KMS-11 (cell line): ENCODE measurements around the gene CDK5RAP1.

Source experiments
- H2AFZ ChIP-seq: fragments of 200-600 bp; sonication (generic); 2 replicates; pipeline ENCODE4 v1.6.1; 2016; ENCODE audit warnings: antibody characterized with exemption, mixed run types, low read depth
- H3K27ac ChIP-seq: fragments of 200-600 bp; sonication (generic); 2 replicates; pipeline ENCODE4 v1.6.1; 2016; ENCODE audit warnings: mild to moderate bottlenecking, mixed run types
- H3K27me3 ChIP-seq: fragments of 200-600 bp; sonication (generic); 2 replicates; pipeline ENCODE4 v1.6.1; 2017; ENCODE audit warnings: mild to moderate bottlenecking, low read depth, mixed run types, moderate library complexity; ENCODE audit not compliant: insufficient read depth
- H3K36me3 ChIP-seq: fragments of 200-600 bp; sonication (generic); 2 replicates; pipeline ENCODE4 v1.6.1; 2017; ENCODE audit warnings: mild to moderate bottlenecking, mixed run types; ENCODE audit not compliant: insufficient read depth
- H3K4me1 ChIP-seq: fragments of 200-600 bp; sonication (generic); 2 replicates; pipeline ENCODE4 v1.6.1; 2016; ENCODE audit warnings: mild to moderate bottlenecking, low read depth, mixed run types; ENCODE audit not compliant: poor library complexity, severe bottlenecking
- H3K4me2 ChIP-seq: fragments of 200-600 bp; sonication (generic); 2 replicates; pipeline ENCODE4 v1.7.0; 2016; ENCODE audit warnings: mild to moderate bottlenecking, mixed run types
- H3K4me3 ChIP-seq: fragments of 200-600 bp; sonication (generic); IDR thresholded peaks from 2 replicates; pipeline ENCODE4 v1.6.1; 2017; ENCODE audit warnings: low read depth, low read length, mixed read lengths; ENCODE audit not compliant: insufficient read depth
- H3K79me2 ChIP-seq: fragments of 200-600 bp; sonication (generic); 2 replicates; pipeline ENCODE4 v1.6.1; 2016; ENCODE audit warnings: low read depth, mixed run types; ENCODE audit not compliant: insufficient read depth
- H3K9ac ChIP-seq: fragments of 200-600 bp; sonication (generic); 2 replicates; pipeline ENCODE4 v1.6.1; 2016; ENCODE audit warnings: mild to moderate bottlenecking, mixed run types
- H4K20me1 ChIP-seq: fragments of 200-600 bp; sonication (generic); 2 replicates; pipeline ENCODE4 v1.6.1; 2016; ENCODE audit warnings: mild to moderate bottlenecking, mixed run types; ENCODE audit not compliant: insufficient read depth
- CTCF ChIP-seq: fragments of 200-600 bp; sonication (generic); conservative IDR thresholded peaks from 2 replicates; pipeline ENCODE4 v1.6.1; 2017; ENCODE audit warnings: low read depth, mild to moderate bottlenecking, antibody characterized with exemption, low read length, moderate library complexity, mixed read lengths

The CDK5RAP1 gene

DNA sequence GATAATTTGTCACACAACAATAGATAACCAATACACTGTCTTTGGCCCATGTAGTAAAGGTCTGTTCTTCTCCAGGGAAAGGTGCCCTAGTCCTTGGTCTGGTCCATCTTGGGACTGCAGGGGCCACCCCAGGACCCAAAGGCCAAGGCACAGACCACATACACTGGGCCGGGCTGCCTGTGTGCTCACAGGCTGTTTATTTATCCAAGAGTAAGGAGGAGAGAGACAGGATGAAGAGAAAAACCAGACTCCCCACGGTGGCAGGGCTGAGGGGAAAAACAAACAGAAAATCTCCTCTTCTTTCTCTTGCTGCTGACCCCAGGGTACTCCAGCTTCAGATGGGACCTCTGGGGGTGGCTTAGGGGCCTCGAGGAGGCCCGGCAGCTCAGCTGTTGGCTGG lies 6.5 kb upstream of the CDK5RAP1 start:
- Histone ChIP-seq H3K9ac (no peak overlapping the region), H3K4me2 (no peak overlapping the region), H3K4me1 (no peaks in the 10 kb centered on the region), H3K4me3 (no peak overlapping the region), H4K20me1 (no peaks in the 10 kb centered on the region), H3K79me2 (no peaks in the 10 kb centered on the region), H3K36me3 (no peaks in the 10 kb centered on the region), H2AFZ (no peak overlapping the region), H3K27me3 (no peaks in the 10 kb centered on the region), H3K27ac (no peak overlapping the region)
- no peak for TF ChIP-seq CTCF

GRCh38 chr20:33407251-33407650 lies 5.9 kb upstream of the CDK5RAP1 start:
- no peak for TF ChIP-seq CTCF
- Histone ChIP-seq H2AFZ (no peak overlapping the region), H3K4me1 (peaks cover 1% of the 10 kb centered on the region), H3K79me2 (0 out of 2 replicates have a peak, but pooled peaks cover under 1% of the 10 kb centered on the region), H3K4me2 (no peak overlapping the region), H3K4me3 (no peak overlapping the region), H3K27ac (no peak overlapping the region), H3K27me3 (no peaks in the 10 kb centered on the region), H3K9ac (no peak overlapping the region), H4K20me1 (no peaks in the 10 kb centered on the region), H3K36me3 (no peaks in the 10 kb centered on the region)

DNA sequence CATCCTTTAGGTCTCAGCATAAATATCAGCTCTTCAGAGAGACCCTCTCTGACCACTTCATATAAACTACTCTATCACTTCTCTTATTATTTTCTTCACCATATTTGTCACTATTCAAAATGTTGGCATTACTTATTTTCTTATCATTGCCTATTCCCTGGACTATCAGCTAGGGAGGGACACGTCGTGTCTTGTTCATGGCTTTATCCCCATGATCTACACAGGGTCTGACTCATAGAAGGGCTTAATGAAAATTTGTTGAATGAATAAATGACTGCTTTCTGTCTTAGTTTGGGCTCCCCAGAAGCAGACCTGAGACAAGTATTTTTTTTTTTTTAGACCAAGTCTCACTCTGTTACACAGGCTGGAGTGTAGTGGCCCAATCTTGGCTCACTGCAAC lies 3.0 kb upstream of the CDK5RAP1 start:
- H3K4me3 ChIP-seq, result no peak overlapping the region
- H3K4me1 ChIP-seq, result peaks cover 18% of the 10 kb centered on the region
- no peak overlapping the region for H2AFZ ChIP-seq
- peaks cover 30% of the 10 kb centered on the region for H3K79me2 ChIP-seq
- H3K36me3 ChIP-seq, result no peaks in the 10 kb centered on the region
- H3K27me3 ChIP-seq, result no peaks in the 10 kb centered on the region
- no peak overlapping the region for H3K9ac ChIP-seq
- H3K27ac ChIP-seq, result no peak overlapping the region
- no peaks in the 10 kb centered on the region for H4K20me1 ChIP-seq
- H3K4me2 ChIP-seq, result no peak overlapping the region
- TF ChIP-seq CTCF, result no peak

- Histone ChIP-seq H3K4me3 (no peak overlapping the region), H3K27ac (peak overlapping the region; percentile 28)
Observed at GRCh38 chr20:33401921-33402369, 626 bp upstream of the CDK5RAP1 start.

More at GRCh38 chr20:33401921-33402369, 626 bp upstream of the CDK5RAP1 start:
- TF ChIP-seq CTCF, result no peak
- Histone ChIP-seq H3K27me3 (no peaks in the 10 kb centered on the region), H3K4me2 (peak overlapping the region; percentile 99), H3K4me1 (peaks cover 18% of the 10 kb centered on the region), H4K20me1 (no peaks in the 10 kb centered on the region), H3K79me2 (peaks cover 52% of the 10 kb centered on the region), H2AFZ (peak overlapping the region; percentile 92), H3K9ac (peak overlapping the region; percentile 74), H3K36me3 (no peaks in the 10 kb centered on the region)
